ENCODE measurements around the gene MUC4. TPM values are rescaled to one million over a fixed set of nuclear protein-coding genes. Genes with fewer than 3 reads are reported as not detected.

Gene MUC4
- total and polyA plus RNA-seq, 4 donors, result not detected

DNA sequence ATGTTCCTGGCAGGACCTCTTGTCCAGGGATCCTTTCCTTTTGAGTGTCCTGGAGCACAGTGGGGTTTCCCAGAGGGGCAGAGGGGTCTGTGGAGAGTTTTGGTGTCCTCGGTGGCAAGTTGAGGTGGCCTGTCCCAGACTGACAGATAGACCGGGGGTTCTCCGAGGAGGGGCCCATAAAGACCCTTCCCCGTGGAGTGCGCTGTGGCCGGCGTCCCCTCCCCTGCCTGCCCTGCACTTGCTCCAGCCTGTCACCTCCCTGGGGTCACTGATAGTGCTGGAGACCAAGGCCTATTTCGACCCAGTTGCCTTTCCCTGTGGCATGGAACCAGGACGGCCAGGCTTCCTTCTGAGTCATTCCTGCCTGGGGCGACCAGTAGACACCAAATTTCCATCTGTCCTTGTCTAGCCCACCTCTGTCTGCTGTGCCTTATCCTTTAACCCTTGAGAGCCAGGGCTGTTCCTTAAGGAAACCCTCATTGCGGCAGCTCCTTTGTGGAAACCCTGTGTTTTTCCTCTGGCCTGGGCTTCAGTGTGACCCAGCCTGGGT lies 2.9 kb downstream of the MUC4 start:
- no peak overlapping the region for H3K9ac ChIP-seq (ENCODE audit: low read depth in 1 of 2, low read length in 2 of 2)
- no peaks in the 10 kb centered on the region for H3K36me3 ChIP-seq (ENCODE audit: control insufficient read depth in 4 of 4, insufficient read depth in 3 of 4, low read depth in 1 of 4, low read length in 3 of 4)
- no peak overlapping the region for H3K27ac ChIP-seq (ENCODE audit: low read depth in 1 of 2, low read length in 2 of 2)
- H3K4me1 ChIP-seq (ENCODE audit: control insufficient read depth in 4 of 4, insufficient read depth in 4 of 4, low read length in 3 of 4), result no peaks in the 10 kb centered on the region
- WGBS, result 83% methylated on average over 11 of the region's 11 CpGs
- no peak overlapping the region for H3K4me3 ChIP-seq (ENCODE audit: low read depth in 1 of 3, low read length in 3 of 3)
- TF ChIP-seq FOXA1 (IDR thresholded peaks at IDR 0.05), result no peak
- TF ChIP-seq, protein P1, sequence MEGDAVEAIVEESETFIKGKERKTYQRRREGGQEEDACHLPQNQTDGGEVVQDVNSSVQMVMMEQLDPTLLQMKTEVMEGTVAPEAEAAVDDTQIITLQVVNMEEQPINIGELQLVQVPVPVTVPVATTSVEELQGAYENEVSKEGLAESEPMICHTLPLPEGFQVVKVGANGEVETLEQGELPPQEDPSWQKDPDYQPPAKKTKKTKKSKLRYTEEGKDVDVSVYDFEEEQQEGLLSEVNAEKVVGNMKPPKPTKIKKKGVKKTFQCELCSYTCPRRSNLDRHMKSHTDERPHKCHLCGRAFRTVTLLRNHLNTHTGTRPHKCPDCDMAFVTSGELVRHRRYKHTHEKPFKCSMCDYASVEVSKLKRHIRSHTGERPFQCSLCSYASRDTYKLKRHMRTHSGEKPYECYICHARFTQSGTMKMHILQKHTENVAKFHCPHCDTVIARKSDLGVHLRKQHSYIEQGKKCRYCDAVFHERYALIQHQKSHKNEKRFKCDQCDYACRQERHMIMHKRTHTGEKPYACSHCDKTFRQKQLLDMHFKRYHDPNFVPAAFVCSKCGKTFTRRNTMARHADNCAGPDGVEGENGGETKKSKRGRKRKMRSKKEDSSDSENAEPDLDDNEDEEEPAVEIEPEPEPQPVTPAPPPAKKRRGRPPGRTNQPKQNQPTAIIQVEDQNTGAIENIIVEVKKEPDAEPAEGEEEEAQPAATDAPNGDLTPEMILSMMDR (IDR thresholded peaks at IDR 0.05; ENCODE audit: low read depth, low read length, missing input control), result no peak
- TF ChIP-seq TAF1 (conservative IDR thresholded peaks at IDR 0.05), result no peak
- TF ChIP-seq RAD21 (IDR thresholded peaks at IDR 0.05), result no peak
- TF ChIP-seq HNF4A (conservative IDR thresholded peaks at IDR 0.05), result no peak
- no peak for TF ChIP-seq FOXA2 (IDR thresholded peaks at IDR 0.05)
- TF ChIP-seq YY1 (IDR thresholded peaks at IDR 0.05), result no peak
- TF ChIP-seq, protein P2, sequence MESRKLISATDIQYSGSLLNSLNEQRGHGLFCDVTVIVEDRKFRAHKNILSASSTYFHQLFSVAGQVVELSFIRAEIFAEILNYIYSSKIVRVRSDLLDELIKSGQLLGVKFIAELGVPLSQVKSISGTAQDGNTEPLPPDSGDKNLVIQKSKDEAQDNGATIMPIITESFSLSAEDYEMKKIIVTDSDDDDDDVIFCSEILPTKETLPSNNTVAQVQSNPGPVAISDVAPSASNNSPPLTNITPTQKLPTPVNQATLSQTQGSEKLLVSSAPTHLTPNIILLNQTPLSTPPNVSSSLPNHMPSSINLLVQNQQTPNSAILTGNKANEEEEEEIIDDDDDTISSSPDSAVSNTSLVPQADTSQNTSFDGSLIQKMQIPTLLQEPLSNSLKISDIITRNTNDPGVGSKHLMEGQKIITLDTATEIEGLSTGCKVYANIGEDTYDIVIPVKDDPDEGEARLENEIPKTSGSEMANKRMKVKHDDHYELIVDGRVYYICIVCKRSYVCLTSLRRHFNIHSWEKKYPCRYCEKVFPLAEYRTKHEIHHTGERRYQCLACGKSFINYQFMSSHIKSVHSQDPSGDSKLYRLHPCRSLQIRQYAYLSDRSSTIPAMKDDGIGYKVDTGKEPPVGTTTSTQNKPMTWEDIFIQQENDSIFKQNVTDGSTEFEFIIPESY (IDR thresholded peaks at IDR 0.05), result no peak
- H3K9me3 ChIP-seq (ENCODE audit: control insufficient read depth in 4 of 4, low read length in 3 of 4), result no peaks in the 10 kb centered on the region
- H3K27me3 ChIP-seq (ENCODE audit: control insufficient read depth in 4 of 4, insufficient read depth in 4 of 4, low read length in 3 of 4), result peaks cover 0 to 5% (median 4%) of the 10 kb centered on the region in 4 donors
- DNase-seq (ENCODE audit: low spot score), result no peak

DNA sequence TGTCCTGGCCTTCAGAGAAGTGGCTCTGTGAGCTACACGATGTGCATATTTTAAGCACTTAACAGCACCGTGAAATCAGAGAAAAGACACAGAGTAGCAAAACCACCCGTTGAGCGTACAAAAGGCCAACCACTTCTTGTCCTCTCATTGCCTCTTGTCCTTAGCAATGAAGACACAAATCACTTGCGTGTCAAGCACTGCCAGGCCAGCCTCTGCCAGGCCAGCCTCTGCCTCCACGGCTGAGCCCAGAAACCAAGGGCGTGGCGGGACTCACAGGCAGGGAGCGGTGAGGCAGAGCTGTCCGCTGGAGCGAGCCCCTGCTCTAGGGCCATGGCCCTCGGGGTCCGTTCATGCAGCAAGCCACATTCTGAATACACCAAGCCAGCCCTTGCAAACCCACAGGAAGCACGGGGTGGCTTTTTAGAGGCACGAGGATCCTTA lies 4.0 kb downstream of the MUC4 start:
- Histone ChIP-seq H3K27me3 (ENCODE audit: control insufficient read depth in 4 of 4, insufficient read depth in 4 of 4, low read length in 3 of 4) (peaks cover 0 to 8% (median 4%) of the 10 kb centered on the region in 4 donors), H3K9ac (ENCODE audit: low read depth in 1 of 2, low read length in 2 of 2) (no peak overlapping the region), H3K9me3 (ENCODE audit: control insufficient read depth in 4 of 4, low read length in 3 of 4) (no peaks in the 10 kb centered on the region), H3K4me1 (ENCODE audit: control insufficient read depth in 4 of 4, insufficient read depth in 4 of 4, low read length in 3 of 4) (no peaks in the 10 kb centered on the region), H3K4me3 (ENCODE audit: low read depth in 1 of 3, low read length in 3 of 3) (no peak overlapping the region), H3K36me3 (ENCODE audit: control insufficient read depth in 4 of 4, insufficient read depth in 3 of 4, low read depth in 1 of 4, low read length in 3 of 4) (no peaks in the 10 kb centered on the region), H3K27ac (ENCODE audit: low read depth in 1 of 2, low read length in 2 of 2) (no peak overlapping the region)
- 89% methylated on average over 15 of the region's 15 CpGs for WGBS
- DNase-seq (ENCODE audit: low spot score), result no peak
- TF ChIP-seq RXRA (IDR thresholded peaks at IDR 0.05) (no peak), RAD21 (IDR thresholded peaks at IDR 0.05) (no peak), HNF4A (conservative IDR thresholded peaks at IDR 0.05) (no peak), GABPA (IDR thresholded peaks at IDR 0.05 in 1 of 2, conservative IDR thresholded peaks at IDR 0.05 in 1 of 2) (no peak), FOXA1 (IDR thresholded peaks at IDR 0.05) (no peak)
- TF ChIP-seq, protein P3, sequence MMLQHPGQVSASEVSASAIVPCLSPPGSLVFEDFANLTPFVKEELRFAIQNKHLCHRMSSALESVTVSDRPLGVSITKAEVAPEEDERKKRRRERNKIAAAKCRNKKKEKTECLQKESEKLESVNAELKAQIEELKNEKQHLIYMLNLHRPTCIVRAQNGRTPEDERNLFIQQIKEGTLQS (IDR thresholded peaks at IDR 0.05), result no peak
- TF ChIP-seq, protein P1 (IDR thresholded peaks at IDR 0.05; ENCODE audit: low read depth, low read length, missing input control), result no peak

All from liver (tissue), 9 donors.